ENCODE results near the gene CAMK1G.

The CAMK1G gene

GRCh38 chr1:209561532-209561931 is 22.0 kb upstream of the CAMK1G start:
- no peak for DNase-seq (ENCODE audit: low read depth in 2 of 2)
- TF ChIP-seq CTCF (IDR thresholded peaks at IDR 0.05; ENCODE audit: low read depth, low read length) = no peak
- no peak overlapping the region for H3K4me3 ChIP-seq (replicated peaks in 1 of 2; ENCODE audit: low read depth in 2 of 2, low read length in 2 of 2)

GRCh38 chr1:209564849-209565248 is 18.7 kb upstream of the CAMK1G start:
- no peak for TF ChIP-seq CTCF (IDR thresholded peaks at IDR 0.05; ENCODE audit: low read depth, low read length)
- no peak overlapping the region for H3K4me3 ChIP-seq (replicated peaks in 1 of 2; ENCODE audit: low read depth in 2 of 2, low read length in 2 of 2)
- no peak for DNase-seq (ENCODE audit: low read depth in 2 of 2)

GRCh38 chr1:209565759-209566678 is 17.5 kb upstream of the CAMK1G start:
- peak; percentile 86 to 90 for DNase-seq (ENCODE audit: low read depth in 2 of 2)
- H3K4me3 ChIP-seq (replicated peaks in 1 of 2; ENCODE audit: low read depth in 2 of 2, low read length in 2 of 2) = no peak overlapping the region
- peak; percentile 78 for TF ChIP-seq CTCF (IDR thresholded peaks at IDR 0.05; ENCODE audit: low read depth, low read length)

GRCh38 chr1:209567698-209568175 is 15.8 kb upstream of the CAMK1G start:
- TF ChIP-seq CTCF (IDR thresholded peaks at IDR 0.05; ENCODE audit: low read depth, low read length) = no peak
- no peak overlapping the region for H3K4me3 ChIP-seq (replicated peaks in 1 of 2; ENCODE audit: low read depth in 2 of 2, low read length in 2 of 2)
- DNase-seq (ENCODE audit: low read depth in 2 of 2) = peak; percentile 29 to 68

- no peak overlapping the region for H3K4me3 ChIP-seq (replicated peaks in 1 of 2; ENCODE audit: low read depth in 2 of 2, low read length in 2 of 2)
- TF ChIP-seq CTCF (IDR thresholded peaks at IDR 0.05; ENCODE audit: low read depth, low read length) = peak; percentile 93
- peak; percentile 86 for DNase-seq (ENCODE audit: low read depth in 2 of 2)
These were observed 13.9 kb upstream of the CAMK1G start for GRCh38 chr1:209569455-209570207.

- DNase-seq (ENCODE audit: low read depth in 2 of 2) = no peak
- no peak overlapping the region for H3K4me3 ChIP-seq (replicated peaks in 1 of 2; ENCODE audit: low read depth in 2 of 2, low read length in 2 of 2)
- no peak for TF ChIP-seq CTCF (IDR thresholded peaks at IDR 0.05; ENCODE audit: low read depth, low read length)
These were observed 12.8 kb upstream of the CAMK1G start for GRCh38 chr1:209570743-209571142.

All from cardiac fibroblast (primary cell).